ENCODE results near the gene APOO.
"Not testable (repeated sequence)": the region's sequence is repeated elsewhere in the genome, so short reads cannot be mapped to it uniquely, and the experiment has no call there.

Gene APOO

DNA sequence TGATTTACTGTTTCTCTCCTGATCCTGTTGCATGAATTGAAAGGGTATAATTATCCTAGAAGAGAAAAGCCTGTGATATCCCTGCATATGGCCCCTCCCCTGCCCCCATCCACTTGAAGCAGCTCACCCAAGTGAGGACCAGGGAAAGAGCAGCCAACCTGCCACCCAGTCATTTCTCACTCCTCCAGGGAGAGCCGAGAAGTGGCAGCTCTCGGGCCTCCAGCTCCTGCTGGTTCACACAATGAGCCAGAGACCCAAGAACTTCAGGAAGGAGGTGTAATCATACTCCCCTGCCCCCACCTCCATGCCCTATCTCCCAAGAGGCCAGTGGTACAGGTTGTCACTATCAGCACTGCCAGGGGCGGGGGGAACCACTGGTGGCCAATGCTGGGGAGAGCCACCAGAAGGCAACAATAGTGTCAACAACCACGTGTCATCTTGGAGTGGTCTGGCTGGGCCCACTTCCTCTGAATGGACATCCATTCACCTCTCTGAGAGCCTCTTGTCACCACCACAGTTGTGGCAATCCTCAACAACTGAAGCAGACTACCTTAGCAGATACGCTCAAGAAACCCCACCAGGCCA is 42.9 kb downstream of the APOO start:
- DNase-seq, result no peak
- intact Hi-C loops (cut with DNase I), result no loop called here

DNA sequence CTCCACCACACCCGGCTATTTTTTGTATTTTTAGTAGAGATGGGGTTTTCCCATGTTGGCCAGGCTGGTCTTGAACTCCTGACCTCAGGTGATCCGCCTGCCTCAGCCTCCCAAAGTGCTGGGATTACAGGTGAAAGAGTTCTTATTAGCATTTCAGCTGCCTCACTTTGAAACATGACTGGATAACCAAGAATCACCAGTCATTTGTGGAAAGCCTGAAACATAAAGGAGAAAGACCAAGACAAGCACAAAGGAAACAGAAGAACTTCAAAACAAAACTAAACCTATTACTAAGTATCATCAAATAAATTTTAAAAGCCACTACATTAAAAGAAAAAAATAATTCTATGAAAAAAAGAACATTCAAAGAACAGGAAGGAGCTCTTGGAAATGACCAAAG is 45.8 kb downstream of the APOO start:
- DNase-seq; intact Hi-C loops (cut with DNase I): not testable (repeated sequence)

DNA sequence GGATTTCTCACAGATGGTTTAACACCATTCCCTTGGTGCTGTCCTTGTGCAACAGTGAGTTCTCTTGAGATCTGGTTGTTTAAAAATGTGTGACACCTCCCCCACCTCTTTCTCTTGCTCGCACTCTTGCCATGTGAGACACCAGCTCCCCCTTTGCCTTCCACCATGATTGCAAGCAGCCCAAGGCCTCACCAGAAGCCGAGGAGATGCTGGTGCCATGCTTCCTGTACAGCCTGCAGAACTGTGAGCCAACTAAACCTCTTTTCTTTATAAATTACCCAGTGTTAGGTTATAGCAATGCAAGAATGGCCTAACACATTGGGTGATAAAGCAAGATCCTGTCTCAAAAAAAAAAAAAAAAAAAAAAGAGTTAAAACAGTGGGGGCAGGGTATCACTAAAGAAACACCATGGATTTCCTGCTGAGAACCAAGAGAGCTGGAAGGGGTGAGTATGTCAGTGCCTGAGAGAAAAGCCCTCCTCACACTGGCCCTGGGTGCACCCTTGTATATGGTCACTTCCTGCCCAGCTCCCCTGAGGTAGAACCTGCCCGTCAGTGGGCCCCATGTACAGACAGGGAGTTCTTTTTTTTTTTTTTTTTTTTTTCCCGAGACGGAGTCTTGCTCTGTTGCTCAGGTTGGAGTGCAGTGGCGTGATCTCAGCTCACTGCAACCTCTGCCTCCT is 46.4 kb downstream of the APOO start:
- DNase-seq, result no peak
- intact Hi-C loops (cut with DNase I), result no loop called here

DNA sequence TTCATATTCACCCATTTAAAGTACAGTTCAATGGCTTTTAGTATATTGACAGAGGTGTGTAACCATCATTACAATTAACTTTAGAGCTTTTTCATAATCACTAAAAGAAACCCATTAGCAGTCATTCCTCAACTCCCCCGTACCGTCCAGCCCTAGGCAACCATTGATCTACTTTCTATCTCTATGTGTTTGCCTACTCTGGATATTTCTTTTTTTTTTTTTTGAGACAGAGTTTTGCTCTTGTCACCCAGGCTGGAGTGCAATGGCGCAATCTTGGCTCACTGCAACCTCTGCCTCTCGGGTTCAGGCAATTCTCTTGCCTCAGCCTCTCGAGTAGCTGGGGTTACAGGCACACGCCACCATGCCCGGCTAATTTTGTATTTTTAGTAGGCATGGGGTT is 48.5 kb downstream of the APOO start:
- DNase-seq; intact Hi-C loops (cut with DNase I): not testable (repeated sequence)

DNA sequence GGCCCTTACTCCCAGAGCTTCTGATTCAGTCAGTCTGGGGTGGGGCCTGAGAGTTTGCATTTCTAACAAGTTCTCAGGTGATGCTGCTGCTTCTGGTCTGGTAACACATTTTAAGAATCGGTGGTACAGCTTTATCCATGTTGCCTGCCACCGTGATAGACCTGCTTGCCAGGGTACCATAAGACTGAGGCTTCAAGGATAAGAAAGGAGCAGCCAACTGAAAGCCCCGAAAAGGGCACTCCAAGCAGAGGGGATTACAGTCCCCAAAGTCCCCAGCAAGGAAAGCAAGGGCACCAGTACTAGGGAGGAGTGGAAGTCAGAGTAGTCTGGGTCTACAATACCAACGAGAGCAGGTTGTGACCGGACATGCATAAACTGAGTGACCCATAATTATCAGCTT is 49.8 kb downstream of the APOO start:
- intact Hi-C loops (cut with DNase I), result no loop called here
- no peak for DNase-seq

DNA sequence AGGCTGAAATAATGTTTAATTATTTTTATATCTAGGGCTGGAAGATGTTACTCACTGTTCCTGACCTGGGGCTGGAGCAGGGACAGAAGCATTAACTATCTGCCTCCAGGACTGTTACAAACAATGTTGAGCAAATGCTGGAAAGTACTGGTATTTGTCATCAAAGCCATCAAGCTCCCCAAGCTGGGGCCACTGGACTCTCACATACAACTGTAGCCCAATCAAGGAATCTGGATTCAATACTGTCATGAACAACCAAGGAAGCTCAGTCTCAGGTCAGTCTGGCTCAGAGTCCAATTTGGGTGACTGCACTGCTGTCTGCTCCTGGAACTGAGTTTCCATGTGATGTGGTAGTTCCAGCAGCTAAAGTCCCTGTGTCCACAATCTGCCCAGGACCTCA is 50.4 kb downstream of the APOO start:
- intact Hi-C loops (cut with DNase I), result no loop called here
- no peak for DNase-seq

DNA sequence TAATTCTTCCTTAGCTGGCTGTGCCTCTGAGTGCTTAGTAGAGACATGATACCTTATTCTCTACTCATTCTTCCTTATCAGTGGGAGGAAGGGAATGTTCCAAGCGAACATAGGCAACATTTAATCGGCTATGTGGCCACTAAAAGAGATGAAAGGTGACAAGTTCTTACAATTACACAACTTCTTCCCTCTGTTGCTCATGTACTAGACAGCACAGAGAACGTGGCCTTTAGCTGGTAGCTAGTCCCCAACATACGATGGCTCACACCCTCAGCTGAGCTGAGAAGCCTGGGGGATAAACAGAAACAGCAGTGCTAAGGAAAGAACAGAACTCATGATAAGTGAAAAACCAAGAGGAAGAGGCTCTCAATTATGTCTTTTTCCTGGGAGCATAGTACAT is 52.2 kb downstream of the APOO start:
- DNase-seq, result no peak
- intact Hi-C loops (cut with DNase I), result no loop called here

DNA sequence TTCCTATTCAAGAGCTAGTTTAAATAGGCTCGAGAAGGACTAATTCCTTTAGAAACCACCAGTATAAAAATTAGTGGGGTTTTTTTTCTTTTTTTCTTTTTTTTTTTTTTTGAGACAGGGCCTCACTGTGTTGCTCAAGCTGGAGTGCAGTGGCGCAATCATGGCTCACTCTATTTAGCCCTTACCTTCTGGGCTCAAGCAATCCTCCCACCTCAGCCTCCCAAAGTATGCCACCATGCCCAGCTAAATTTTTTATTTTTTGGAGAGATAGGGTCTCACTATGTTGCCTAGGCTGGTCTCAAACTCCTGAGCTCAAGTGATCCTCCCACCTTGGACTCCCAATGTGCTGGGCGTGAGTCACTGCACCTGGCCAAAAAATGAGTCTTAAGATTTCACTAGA is 52.8 kb downstream of the APOO start:
- intact Hi-C loops (cut with DNase I), result no loop called here
- no peak for DNase-seq

DNA sequence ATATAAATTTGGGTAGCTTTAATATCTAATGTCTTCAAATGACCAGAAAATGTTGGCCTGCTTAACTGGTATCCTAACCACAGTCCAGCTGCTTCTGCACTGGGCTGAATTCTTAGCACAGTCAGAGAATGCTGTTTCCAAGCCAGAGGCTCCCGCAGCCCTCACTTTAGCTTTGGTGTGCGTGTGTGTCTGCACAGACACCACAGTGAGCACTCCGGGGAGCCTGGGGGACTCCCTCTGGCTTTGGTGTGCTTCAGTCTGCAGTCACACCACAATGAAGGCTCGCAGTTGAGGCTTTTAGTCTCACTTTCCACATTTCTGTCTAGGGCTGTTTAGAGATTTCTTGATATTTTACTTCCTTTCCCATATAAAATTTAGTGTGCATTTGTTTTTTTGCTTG is 53.6 kb downstream of the APOO start:
- intact Hi-C loops (cut with DNase I), result no loop called here
- no peak for DNase-seq

DNA sequence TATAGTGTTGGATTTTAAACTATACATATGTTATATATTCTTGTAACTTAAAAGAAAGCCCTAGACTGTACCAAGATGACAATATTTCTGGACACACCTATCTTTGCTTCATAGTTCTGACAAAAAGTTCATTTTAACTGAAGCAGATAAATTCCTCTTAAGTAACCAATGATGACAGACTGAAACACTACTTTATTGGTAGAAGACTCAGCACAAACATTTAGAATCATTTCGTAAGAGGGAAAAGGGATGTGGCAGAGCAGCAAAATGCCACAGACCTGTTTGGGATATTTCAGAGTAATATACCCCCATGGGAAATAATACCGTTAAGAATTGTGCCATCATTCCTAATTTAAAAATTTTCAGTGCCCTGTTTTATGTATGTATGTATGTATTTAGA is 56.2 kb downstream of the APOO start:
- DNase-seq, result no peak

DNA sequence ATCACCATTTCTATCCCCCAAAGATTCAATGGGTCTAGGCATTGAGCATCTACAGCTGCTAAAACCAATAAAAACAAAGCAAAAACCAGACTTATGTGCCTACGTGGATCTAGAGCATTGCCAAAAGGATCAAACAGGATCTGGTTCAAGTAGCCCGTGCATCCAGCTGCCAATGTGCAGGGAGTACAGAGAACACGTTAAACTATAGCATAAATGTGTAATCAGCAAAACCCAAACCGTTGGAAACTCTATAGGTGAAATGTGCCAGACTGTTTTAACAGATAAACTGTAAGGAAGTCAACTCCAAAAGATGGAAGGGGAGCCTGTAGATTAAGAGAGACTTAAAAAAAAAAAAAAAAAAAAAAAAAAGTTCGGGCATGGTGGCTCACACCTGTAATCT is 58.5 kb downstream of the APOO start:
- intact Hi-C loops (cut with DNase I), result no loop called here
- DNase-seq, result no peak

More for the DNA sequence above, 56.2 kb downstream of the APOO start:
- intact Hi-C loops (cut with DNase I), result no loop called here

DNA sequence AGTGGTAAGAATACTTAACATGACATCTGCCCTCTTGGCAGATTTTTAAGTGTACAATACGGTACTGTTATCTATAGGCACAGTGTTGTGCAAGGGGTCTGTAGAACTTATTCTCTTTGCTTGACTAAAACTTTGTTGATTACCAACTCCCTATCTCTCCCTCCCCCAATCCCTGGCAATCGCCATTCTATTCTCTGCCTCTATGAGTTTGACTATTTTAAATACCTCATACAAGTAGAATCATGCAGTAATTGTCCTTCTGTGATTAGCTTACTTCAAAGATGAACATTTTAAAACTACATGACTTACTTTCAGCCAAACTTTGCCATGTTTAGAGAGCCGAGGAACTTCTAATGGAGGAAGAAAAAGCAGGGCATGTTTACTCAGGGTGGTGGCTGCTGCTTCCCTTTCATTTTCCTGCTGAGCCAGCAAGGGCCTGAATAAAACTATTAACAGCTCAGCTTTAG is 62.4 kb downstream of the APOO start:
- intact Hi-C loops (cut with DNase I), result no loop called here
- no peak for DNase-seq

DNA sequence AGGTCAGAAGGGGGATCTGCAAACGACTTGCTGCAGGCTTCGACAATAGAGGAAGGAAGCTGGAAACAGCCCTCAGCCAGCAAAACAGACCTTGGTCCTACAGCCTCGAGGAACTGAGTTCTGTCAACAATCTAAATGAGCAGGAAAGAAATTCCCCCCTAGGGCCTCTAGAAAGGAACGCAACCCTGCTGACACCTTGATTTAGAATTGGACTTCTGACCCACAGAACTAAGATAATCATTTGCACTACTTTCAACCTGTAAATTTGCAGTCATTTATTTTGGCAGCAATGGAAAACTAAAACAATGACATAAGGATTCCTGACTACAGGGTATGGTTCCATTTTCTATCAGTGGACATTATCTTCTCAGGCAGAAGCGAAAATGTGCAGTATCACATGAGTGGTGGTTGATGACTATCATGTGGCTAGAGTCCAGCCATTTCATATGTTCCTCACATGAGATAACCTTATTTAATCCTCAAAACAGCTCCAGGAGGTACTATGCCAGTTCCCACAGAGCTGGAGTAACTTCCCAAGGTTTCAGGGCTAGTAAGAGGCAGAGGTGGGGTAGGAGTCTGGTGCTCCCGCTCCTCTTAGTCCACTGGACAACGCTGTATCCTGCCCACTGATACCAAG is 63.1 kb downstream of the APOO start:
- DNase-seq, result no peak

DNA sequence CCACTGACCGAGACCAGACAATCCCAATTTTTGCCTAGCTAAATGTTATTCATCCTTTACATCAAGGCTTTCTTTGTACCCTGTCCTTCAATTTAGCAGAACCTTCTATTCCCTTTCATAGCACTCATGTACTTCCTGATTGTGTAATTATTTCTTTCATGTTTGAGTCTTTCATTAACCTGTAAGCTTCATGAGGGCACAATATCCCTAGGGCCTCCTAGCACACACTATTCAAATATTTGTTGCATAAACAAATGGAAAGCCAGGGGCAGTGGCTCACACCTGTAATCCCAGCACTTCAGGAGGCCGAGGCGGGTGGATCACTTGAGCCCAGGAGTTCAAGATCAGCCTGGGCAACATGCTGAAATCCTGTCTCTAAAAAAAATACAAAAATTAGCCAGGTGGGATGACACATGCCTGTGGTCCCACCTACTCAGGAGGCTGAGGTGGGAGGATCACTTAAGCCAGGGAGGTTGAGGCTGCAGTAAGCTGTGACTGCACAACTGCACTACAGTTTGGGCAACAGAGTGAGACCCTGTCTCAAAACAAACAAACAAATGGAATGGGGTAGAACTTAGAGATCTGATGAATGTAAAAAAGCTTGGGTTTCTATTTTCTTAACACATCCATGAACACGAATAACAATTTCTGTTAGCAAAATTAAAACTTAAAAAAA is 65.8 kb downstream of the APOO start:
- intact Hi-C loops (cut with DNase I), result no loop called here
- no peak for DNase-seq

More for the DNA sequence above, 63.1 kb downstream of the APOO start:
- intact Hi-C loops (cut with DNase I), result no loop called here

DNA sequence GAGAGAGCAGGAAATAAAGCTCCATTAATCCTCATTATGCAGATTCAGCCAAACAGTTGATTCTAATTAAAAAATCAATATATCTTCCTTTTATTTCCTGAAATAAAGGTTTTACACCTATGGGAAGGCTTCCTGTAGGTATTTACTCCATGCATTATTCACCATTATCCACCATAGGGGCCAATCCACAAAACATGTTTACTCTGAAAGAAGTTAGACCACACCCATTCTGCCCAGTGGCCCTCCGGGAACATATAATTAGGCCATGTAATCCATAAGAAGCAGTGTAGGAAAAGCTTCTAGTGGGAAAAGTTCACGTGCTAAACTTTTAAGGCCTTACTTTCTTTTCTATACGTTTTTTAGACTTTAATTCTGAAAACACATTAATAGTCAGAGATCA is 67.1 kb downstream of the APOO start:
- intact Hi-C loops (cut with DNase I), result no loop called here
- DNase-seq, result no peak

DNA sequence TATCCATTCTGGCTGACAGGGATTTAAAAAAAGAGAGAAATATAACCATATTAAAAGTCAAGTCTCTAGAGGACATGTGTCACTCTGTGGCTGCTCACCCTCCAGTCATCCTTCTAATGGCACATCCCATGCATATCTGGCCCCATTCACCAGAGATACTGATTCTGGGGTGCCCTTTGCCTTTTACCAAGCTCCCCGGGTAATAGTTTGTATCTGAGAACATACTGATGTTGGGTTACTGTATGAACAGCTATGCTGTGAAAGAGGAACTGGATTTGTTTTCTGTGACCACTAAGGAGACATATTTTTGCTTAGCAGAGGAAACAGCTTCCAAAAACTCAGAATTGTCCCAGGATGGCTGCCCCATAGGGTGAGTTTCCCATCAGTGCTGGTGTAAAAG is 68.8 kb downstream of the APOO start:
- no peak for DNase-seq
- intact Hi-C loops (cut with DNase I), result no loop called here

DNA sequence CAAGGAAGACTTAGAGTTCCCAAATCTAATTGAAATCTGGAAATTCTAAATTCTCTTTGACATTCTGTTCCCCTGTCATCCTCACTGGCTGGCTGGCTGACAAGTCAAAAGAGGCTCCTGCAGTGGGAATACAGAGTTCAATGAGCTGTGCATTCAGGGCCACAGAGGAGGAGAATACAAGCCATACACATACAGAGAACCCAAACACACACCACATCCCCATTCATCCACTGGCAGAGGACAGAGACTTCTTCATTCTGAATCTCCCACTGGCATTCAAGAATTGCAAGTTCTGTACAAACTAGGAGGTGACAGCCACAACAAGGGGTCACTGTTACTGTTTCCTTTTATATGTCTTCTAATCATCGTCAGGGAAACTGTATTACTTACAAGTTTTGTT is 75.0 kb downstream of the APOO start:
- intact Hi-C loops (cut with DNase I), result no loop called here
- no peak for DNase-seq

DNA sequence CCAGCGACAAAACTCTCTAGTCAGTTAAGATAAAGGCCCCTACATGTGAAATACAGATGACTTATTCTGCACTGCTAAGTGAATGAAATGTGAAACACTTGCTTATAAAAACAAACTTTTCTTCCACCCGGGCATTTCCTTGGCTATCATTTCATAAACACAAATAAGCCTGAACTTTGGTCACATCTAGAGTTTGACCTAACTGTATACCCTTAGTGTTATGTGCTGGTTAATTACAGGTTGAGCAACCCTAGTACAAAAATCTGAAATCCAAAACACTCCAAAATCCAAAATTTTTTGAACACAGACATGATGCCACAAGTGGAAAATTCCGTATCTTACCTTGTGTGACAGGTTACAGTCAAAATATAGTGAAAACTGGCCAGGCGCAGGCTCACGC is 78.9 kb downstream of the APOO start:
- intact Hi-C loops (cut with DNase I), result no loop called here
- no peak for DNase-seq

DNA sequence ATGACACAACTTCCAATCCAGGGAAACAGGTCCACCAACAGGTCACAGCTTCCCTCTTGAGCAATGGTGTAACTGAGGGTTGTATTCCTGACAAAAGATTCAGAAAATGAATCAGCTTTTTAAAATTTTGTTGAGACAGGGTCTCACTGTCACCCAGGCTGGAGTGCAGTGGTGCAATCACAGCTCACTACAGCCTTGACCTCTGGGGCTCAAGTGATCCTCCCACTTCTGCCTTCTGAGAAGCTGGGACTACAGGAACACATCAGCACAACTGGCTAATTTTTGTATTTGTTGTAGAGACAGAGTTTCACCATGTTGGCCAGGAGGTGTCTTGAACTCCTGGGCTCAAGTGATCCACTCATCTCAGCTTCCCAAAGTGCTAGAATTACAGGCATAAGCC is 81.1 kb downstream of the APOO start:
- no peak for DNase-seq
- intact Hi-C loops (cut with DNase I), result no loop called here

DNA sequence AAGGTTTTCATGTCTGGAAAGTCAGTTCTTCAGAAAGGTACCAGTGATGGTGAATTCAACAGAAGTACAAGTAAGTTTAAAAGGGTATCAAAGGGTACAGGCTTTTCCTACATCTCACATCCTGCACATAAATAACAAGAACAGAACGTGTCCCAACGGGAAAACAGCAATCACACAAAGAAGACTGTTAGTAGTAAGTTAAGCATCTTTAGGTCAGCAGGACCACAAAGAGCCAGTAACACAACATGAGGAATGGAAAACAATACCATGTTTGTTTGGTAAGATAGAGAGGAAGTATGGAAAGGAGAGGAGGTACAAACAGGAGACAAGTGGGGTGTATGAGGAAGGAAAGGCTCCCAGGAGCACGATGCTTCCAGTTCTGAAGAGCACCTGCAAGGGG is 81.5 kb downstream of the APOO start:
- intact Hi-C loops (cut with DNase I), result no loop called here
- no peak for DNase-seq

DNA sequence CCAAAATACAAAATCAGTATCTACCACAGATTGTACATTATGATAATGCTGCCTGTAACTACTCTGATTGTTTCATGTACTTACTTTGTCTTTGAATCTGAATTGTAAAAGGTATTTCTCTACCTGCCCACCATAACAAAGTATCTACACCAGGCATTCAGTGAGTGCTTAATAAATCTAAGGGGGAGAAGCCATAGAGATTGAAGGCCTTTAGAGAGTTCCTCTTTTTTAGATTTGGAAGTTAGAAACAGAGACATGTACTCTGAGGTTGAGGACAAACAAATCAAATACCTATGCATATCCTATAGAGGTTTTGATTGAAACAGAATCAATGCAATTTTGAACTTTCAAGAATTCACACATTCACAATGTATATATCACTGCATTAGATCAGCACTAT is 82.1 kb downstream of the APOO start:
- intact Hi-C loops (cut with DNase I), result no loop called here

DNA sequence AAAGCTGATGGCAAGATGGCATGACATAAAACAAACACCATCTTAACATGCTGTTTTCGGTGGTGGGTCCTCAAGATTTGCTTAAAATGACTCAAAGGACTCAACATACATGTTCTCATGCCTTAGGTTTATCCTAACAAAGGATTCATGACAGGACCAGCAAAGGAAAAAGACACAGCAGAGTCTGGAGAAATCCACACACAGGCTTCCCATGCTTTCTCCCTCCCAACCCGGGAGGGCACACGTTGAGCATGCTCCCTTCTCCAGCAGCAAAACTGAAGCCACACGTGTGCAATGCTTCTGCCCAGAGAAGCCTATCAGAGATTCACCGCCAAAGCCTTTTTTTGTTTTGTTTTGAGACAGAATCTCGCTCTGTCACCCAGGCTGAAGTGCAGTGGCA is 84.9 kb downstream of the APOO start:
- DNase-seq, result no peak
- intact Hi-C loops (cut with DNase I), result no loop called here

More for the DNA sequence above, 82.1 kb downstream of the APOO start:
- DNase-seq, result no peak
